Measurements from ENCODE around the gene RHBDL1. TPM values are rescaled to one million over a fixed set of nuclear protein-coding genes. Genes with fewer than 3 reads are reported as not detected.

RHBDL1 gene
- total and polyA plus RNA-seq, 10 of the 15 experiments (the other 5 are each of a cell fraction or from before 2014, with no cell fraction given), result 0.04 to 1.3 (median 0.65) TPM; not detected in 5

- ATAC-seq (no peak), FAIRE-seq (no peak), DNase-seq (ENCODE audit: low read depth, low spot score) (no peak)
- Histone ChIP-seq H3K4me3 (no peak within 1 kb of the TSS), H2AFZ (ENCODE audit: control insufficient read depth, low read depth, low read length) (no peak within 1 kb of the TSS), H3K36me3 (ENCODE audit: control insufficient read depth in 2 of 2, insufficient read depth in 2 of 2, low read length in 1 of 2) (no peaks in the 10 kb centered on the region), H3K79me2 (ENCODE audit: control insufficient read depth, insufficient read depth, low read length) (no peaks in the 10 kb centered on the region), H3K27me3 (replicated peaks in 1 of 2; ENCODE audit: control insufficient read depth in 2 of 2, insufficient read depth in 2 of 2, low read length in 1 of 2) (peaks cover 0 to 11% of the 10 kb centered on the region in 2 experiments; a peak in 2 of 4 replicates), H3K9me3 (replicated peaks; ENCODE audit: control insufficient read depth, insufficient read depth, low read length) (no peaks in the 10 kb centered on the region), H3K27ac (ENCODE audit: control insufficient read depth, insufficient read depth) (no peak within 1 kb of the TSS), H4K20me1 (ENCODE audit: control insufficient read depth, insufficient read depth) (no peaks in the 10 kb centered on the region), H3K4me1 (ENCODE audit: control insufficient read depth, insufficient read depth, low read length) (no peaks in the 10 kb centered on the region), H3K9ac (ENCODE audit: control insufficient read depth, insufficient read depth, low read length) (no peak within 1 kb of the TSS), H3K4me2 (ENCODE audit: control insufficient read depth, insufficient read depth) (no peak within 1 kb of the TSS)
- 18% methylated on average over 33 of the region's 115 CpGs for WGBS (ENCODE audit: insufficient coverage, insufficient replicate concordance, low lambda C conversion rate, missing lambda C conversion rate)
- ChIA-PET SMC1A (ENCODE audit: uncharacterized antibody, unreplicated experiment) (no interaction called here), RAD21 (ENCODE audit: unreplicated experiment) (no interaction called here), CTCF (no interaction called here), POLR2A (no interaction called here)
- in situ Hi-C loops (cut with MboI) (no loop called here), intact Hi-C loops (cut with micrococcal nuclease; ENCODE audit: unreplicated experiment) (no loop called here)
- BruUV-seq (replicated peaks), result no TSS peak
- TF ChIP-seq GABPA (IDR thresholded peaks at IDR 0.05; ENCODE audit: low read depth), result no peak
- TF ChIP-seq FOXK2 (IDR thresholded peaks at IDR 0.05), result no peak
- no peak for TF ChIP-seq ZNF207 (IDR thresholded peaks at IDR 0.05; ENCODE audit: borderline replicate concordance)
- no peak for TF ChIP-seq E4F1 (IDR thresholded peaks at IDR 0.05; ENCODE audit: borderline replicate concordance, partially characterized antibody)
- TF ChIP-seq ZNF217 (IDR thresholded peaks at IDR 0.05), result no peak
- no peak for TF ChIP-seq CHD4 (IDR thresholded peaks at IDR 0.05)
These were observed 30.1 kb downstream of the RHBDL1 start, which contains the start of gene FBXL16 for GRCh38 chr16:705431-706188. FBXL16 (minus strand) TSS chr16:705801; CDS start chr16:697405, 8,396 bp downstream.
